Measurements from ENCODE around the gene HELZ.

The HELZ gene

DNA sequence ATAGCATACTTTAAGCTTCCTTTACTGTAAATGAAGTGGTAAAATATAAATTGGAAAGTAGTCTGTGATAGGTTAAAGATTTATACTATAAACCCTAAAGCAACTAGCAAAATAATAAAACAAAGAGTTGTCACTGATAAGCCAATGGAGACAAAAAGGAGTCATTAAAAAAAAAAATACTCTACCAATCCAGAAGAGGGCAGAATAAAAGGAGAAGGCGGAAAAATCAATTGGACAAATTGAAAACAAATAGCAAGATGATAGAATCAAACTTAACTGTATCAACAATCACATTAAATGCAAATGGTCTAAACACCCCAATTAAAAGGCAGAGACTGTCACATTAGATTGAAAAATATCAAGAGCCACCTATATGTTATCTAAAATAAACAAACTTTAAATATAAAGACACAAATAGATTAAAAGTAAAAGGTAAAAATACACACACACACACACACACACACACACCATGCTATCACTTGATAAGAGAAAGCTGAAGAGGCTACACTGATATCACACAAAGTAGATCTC, 128.9 kb downstream of the HELZ start:
- TF ChIP-seq, protein P1, sequence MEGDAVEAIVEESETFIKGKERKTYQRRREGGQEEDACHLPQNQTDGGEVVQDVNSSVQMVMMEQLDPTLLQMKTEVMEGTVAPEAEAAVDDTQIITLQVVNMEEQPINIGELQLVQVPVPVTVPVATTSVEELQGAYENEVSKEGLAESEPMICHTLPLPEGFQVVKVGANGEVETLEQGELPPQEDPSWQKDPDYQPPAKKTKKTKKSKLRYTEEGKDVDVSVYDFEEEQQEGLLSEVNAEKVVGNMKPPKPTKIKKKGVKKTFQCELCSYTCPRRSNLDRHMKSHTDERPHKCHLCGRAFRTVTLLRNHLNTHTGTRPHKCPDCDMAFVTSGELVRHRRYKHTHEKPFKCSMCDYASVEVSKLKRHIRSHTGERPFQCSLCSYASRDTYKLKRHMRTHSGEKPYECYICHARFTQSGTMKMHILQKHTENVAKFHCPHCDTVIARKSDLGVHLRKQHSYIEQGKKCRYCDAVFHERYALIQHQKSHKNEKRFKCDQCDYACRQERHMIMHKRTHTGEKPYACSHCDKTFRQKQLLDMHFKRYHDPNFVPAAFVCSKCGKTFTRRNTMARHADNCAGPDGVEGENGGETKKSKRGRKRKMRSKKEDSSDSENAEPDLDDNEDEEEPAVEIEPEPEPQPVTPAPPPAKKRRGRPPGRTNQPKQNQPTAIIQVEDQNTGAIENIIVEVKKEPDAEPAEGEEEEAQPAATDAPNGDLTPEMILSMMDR (conservative IDR thresholded peaks at IDR 0.05; ENCODE audit: control insufficient read depth, insufficient read depth, low read depth, low read length), result peak; percentile 6
- no peak for DNase-seq (ENCODE audit: low read depth)

DNA sequence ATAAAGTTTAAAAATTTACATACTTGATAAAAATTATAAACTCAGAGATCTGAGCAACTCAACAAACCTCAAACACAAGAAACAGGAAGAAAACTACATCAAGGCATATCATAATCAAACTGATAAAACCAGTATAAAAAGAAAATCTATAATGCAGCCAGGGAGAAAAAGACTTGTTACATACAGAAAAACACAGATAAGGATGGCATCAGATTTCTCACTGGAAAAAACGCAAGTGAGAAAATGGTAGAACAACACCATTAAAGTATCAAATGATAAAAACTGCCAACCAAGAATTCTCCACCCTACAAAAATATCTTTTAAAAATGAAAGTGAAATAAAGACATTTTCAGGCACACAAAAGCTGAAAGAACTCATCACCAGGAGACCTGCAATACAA, 129.6 kb downstream of the HELZ start:
- TF ChIP-seq, protein P1 (conservative IDR thresholded peaks at IDR 0.05; ENCODE audit: control insufficient read depth, insufficient read depth, low read depth, low read length), result no peak
- no peak for DNase-seq (ENCODE audit: low read depth)

More for the DNA sequence above, 128.9 kb downstream of the HELZ start:
- no peak overlapping the region for H3K4me3 ChIP-seq (ENCODE audit: control insufficient read depth, low read depth, low read length)

DNA sequence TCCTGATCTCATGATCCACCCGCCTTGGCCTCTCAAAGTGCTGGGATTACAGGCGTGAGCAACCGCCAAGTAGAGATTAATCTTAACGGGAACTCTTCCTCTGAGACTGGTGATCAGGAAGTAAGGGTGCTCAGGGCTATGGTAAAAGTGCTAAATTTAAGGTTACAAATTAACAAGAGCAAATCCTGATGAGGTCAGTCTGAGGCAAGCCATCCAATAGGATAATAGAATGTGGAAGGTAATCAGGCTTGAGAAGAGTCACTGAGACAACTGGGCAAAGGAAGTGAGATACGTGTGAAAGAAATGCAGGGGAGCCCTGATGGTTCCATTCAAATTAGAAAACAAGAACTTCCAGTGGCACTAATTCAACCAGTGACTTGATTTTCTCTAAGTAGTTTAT, 131.5 kb downstream of the HELZ start:
- DNase-seq (ENCODE audit: low read depth), result no peak
- TF ChIP-seq, protein P1 (conservative IDR thresholded peaks at IDR 0.05; ENCODE audit: control insufficient read depth, insufficient read depth, low read depth, low read length), result no peak
- no peak overlapping the region for H3K4me3 ChIP-seq (ENCODE audit: control insufficient read depth, low read depth, low read length)

More for the DNA sequence above, 129.6 kb downstream of the HELZ start:
- H3K4me3 ChIP-seq (ENCODE audit: control insufficient read depth, low read depth, low read length), result no peak overlapping the region

DNA sequence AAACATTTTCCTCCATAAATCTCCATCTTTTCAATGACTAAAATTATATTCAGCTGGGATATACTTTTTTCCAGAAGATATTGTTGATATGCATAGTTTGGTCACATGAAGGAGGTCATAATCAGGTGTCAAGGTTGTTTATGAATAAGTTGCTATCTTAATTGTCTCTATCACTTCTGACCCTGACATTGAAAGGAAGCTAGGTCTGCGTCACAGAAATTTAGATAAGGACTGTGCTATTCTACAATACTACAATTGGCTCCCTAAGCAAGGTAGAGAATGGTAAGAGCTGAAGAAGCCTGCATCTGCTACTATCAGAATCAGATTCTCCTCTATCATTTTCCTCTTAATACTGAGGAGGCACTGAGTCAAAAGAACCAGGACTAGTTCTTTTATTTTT, 133.2 kb downstream of the HELZ start:
- no peak for DNase-seq (ENCODE audit: low read depth)

GRCh38 chr17:67111327-67111726, 133.7 kb downstream of the HELZ start:
- H3K4me3 ChIP-seq (ENCODE audit: control insufficient read depth, low read depth, low read length), result no peak overlapping the region
- no peak for DNase-seq (ENCODE audit: low read depth)
- TF ChIP-seq, protein P1 (conservative IDR thresholded peaks at IDR 0.05; ENCODE audit: control insufficient read depth, insufficient read depth, low read depth, low read length), result no peak

More for the DNA sequence above, 133.2 kb downstream of the HELZ start:
- TF ChIP-seq, protein P1 (conservative IDR thresholded peaks at IDR 0.05; ENCODE audit: control insufficient read depth, insufficient read depth, low read depth, low read length), result no peak
- no peak overlapping the region for H3K4me3 ChIP-seq (ENCODE audit: control insufficient read depth, low read depth, low read length)

- TF ChIP-seq, protein P1 (conservative IDR thresholded peaks at IDR 0.05; ENCODE audit: control insufficient read depth, insufficient read depth, low read depth, low read length), result no peak
- DNase-seq (ENCODE audit: low read depth), result no peak
- no peak overlapping the region for H3K4me3 ChIP-seq (ENCODE audit: control insufficient read depth, low read depth, low read length)
Measured at GRCh38 chr17:67110619-67111018, 134.4 kb downstream of the HELZ start.

- no peak for DNase-seq (ENCODE audit: low read depth)
- TF ChIP-seq, protein P1 (conservative IDR thresholded peaks at IDR 0.05; ENCODE audit: control insufficient read depth, insufficient read depth, low read depth, low read length), result no peak
- no peak overlapping the region for H3K4me3 ChIP-seq (ENCODE audit: control insufficient read depth, low read depth, low read length)
Measured at GRCh38 chr17:67109111-67109510, 135.9 kb downstream of the HELZ start.
